GM21367 (cell line): ENCODE data around the gene TSEN15.
A peak's percentile ranks its signal among the peaks of the same experiment; 100 is the strongest.
"Not testable (repeated sequence)": the region's sequence is repeated elsewhere in the genome, so short reads cannot be mapped to it uniquely, and the experiment has no call there.

Source experiments
- ATAC-seq: cut with Tn5 transposase; IDR thresholded peaks from one replicate; pipeline ENCODE4 v1.9.1; 2021; ENCODE audit not compliant: unreplicated experiment

Gene TSEN15

GRCh38 chr1:184031092-184031408 is 20.5 kb upstream of the TSEN15 start:
- no peak for ATAC-seq

GRCh38 chr1:184031409-184032107 is 20.0 kb upstream of the TSEN15 start:
- no peak for ATAC-seq

GRCh38 chr1:184032306-184032929 is 19.1 kb upstream of the TSEN15 start:
- no peak for ATAC-seq

GRCh38 chr1:184032930-184033418 is 18.6 kb upstream of the TSEN15 start:
- ATAC-seq: no peak

GRCh38 chr1:184033711-184034167 is 17.8 kb upstream of the TSEN15 start:
- no peak for ATAC-seq

- no peak for ATAC-seq
Measured at GRCh38 chr1:184034761-184035379, 16.7 kb upstream of the TSEN15 start.

- no peak for ATAC-seq
Measured at GRCh38 chr1:184035719-184036516, 15.6 kb upstream of the TSEN15 start.

- ATAC-seq: peak; percentile 25
Measured at GRCh38 chr1:184036517-184036949, 15.0 kb upstream of the TSEN15 start.

- ATAC-seq: no peak
Measured at GRCh38 chr1:184037849-184038591, 13.5 kb upstream of the TSEN15 start.

- ATAC-seq: no peak
Measured at GRCh38 chr1:184039126-184039525, 12.4 kb upstream of the TSEN15 start.

- no peak for ATAC-seq
Measured at GRCh38 chr1:184041731-184042130, 9.8 kb upstream of the TSEN15 start.

GRCh38 chr1:184043315-184043714 is 8.2 kb upstream of the TSEN15 start:
- ATAC-seq: not testable (repeated sequence)

GRCh38 chr1:184044603-184045376 is 6.7 kb upstream of the TSEN15 start:
- no peak for ATAC-seq

GRCh38 chr1:184047541-184047940 is 4.0 kb upstream of the TSEN15 start:
- not testable (repeated sequence) for ATAC-seq

GRCh38 chr1:184048561-184049240 is 2.8 kb upstream of the TSEN15 start:
- ATAC-seq: no peak

GRCh38 chr1:184049291-184049690 is 2.2 kb upstream of the TSEN15 start:
- ATAC-seq: no peak

- no peak for ATAC-seq
Measured at GRCh38 chr1:184049836-184050468, 1.6 kb upstream of the TSEN15 start.

- no peak for ATAC-seq
Measured at GRCh38 chr1:184050636-184051035, 894 bp upstream of the TSEN15 start.

- peak; percentile 3 for ATAC-seq
Measured at GRCh38 chr1:184051138-184051484, 419 bp upstream of the TSEN15 start.
